Calu3 (cell line): ENCODE results near the gene COL20A1. TPM values are rescaled to one million over a fixed set of nuclear protein-coding genes. Genes with fewer than 3 reads are reported as not detected.

Source experiments
- BruUV-seq: library from RNA; stranded (reverse); fragments of 400-500 nt; replicated peaks from 2 replicates; lab custom pipeline; 2021; lab: Mats Ljungman, UMichigan
- CTCF ChIA-PET: fragments of 300-600 bp; sonication (Branson Sonifier 250); formaldehyde crosslinking; loops from one replicate; lab custom pipeline; 2022; ENCODE audit warnings: antibody characterized with exemption; lab: Charles Lee
- DNase-seq: peaks from one replicate; pipeline ENCODE4 v3.0.0; 2022
- H3K27ac Mint-ChIP-seq: one replicate; pipeline ENCODE4 v1.8.0; 2022; ENCODE audit warnings: mixed read lengths; ENCODE audit not compliant: unreplicated experiment
- H3K27me3 Mint-ChIP-seq: one replicate; pipeline ENCODE4 v1.8.0; 2022; ENCODE audit warnings: mixed read lengths; ENCODE audit not compliant: unreplicated experiment
- H3K36me3 Mint-ChIP-seq: one replicate; pipeline ENCODE4 v1.8.0; 2022; ENCODE audit warnings: mild to moderate bottlenecking, moderate library complexity, mixed read lengths; ENCODE audit not compliant: insufficient read depth, unreplicated experiment
- H3K4me1 Mint-ChIP-seq: one replicate; pipeline ENCODE4 v1.8.0; 2022; ENCODE audit warnings: mild to moderate bottlenecking, low read depth, mixed read lengths; ENCODE audit not compliant: unreplicated experiment
- H3K4me3 Mint-ChIP-seq: one replicate; pipeline ENCODE4 v1.8.0; 2022; ENCODE audit warnings: mild to moderate bottlenecking, low read depth, moderate library complexity, mixed read lengths; ENCODE audit not compliant: unreplicated experiment
- H3K9me3 Mint-ChIP-seq: one replicate; pipeline ENCODE4 v1.8.0; 2022; ENCODE audit warnings: low read depth, mixed read lengths; ENCODE audit not compliant: unreplicated experiment
- intact Hi-C: fragments of 100-400 bp; cut with micrococcal nuclease; formaldehyde crosslinking; loops from one replicate; pipeline ENCODE4 v1.10.0; 2022; ENCODE audit not compliant: unreplicated experiment
- total RNA-seq: library from RNA; stranded (reverse); gene quantifications from 2 replicates; pipeline ENCODE4 v1.2.3, GENCODE V29; 2022
- TF ChIP-seq, protein P1 (sequence below): fragments of 200-600 bp; IDR thresholded peaks from one replicate; pipeline ENCODE4 v1.8.0; 2022; ENCODE audit warnings: antibody characterized with exemption; ENCODE audit not compliant: unreplicated experiment

The COL20A1 gene
- total RNA-seq, 1 experiment from 2014 or later: not detected

DNA sequence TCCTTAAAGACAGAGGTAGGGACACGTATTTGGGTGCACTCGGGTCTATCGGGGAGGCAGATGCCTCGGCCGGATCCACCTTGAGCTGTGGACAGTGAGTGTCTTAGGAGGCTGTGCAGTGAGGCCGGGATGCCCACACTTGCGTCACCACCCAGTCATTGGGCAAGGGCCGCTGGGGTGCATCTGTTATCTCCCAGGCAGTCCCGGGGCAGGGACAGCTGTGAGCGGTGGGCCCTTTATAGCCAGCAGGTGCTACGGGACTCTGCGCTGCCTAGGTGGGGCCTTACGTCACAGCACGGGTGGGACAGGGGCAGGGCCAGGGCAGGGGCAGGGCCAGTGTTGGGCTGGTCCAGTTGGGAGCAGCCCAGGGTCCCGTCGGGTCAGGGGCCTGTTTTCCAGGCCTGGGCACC lies 689 bp upstream of the COL20A1 start:
- Mint-ChIP-seq H3K4me3 (no peak overlapping the region), H3K9me3 (no peaks in the 10 kb centered on the region), H3K4me1 (no peaks in the 10 kb centered on the region), H3K27ac (peak overlapping the region; percentile 20), H3K36me3 (peaks cover 52% of the 10 kb centered on the region), H3K27me3 (peaks cover 57% of the 10 kb centered on the region)
- CTCF ChIA-PET: interaction anchor here (1.0 to 1.3 kb wide), 2 partner anchors 57 to 85 kb away, joined by 3 read pairs; no protein-coding TSS in a partner anchor
- TF ChIP-seq, protein P1, sequence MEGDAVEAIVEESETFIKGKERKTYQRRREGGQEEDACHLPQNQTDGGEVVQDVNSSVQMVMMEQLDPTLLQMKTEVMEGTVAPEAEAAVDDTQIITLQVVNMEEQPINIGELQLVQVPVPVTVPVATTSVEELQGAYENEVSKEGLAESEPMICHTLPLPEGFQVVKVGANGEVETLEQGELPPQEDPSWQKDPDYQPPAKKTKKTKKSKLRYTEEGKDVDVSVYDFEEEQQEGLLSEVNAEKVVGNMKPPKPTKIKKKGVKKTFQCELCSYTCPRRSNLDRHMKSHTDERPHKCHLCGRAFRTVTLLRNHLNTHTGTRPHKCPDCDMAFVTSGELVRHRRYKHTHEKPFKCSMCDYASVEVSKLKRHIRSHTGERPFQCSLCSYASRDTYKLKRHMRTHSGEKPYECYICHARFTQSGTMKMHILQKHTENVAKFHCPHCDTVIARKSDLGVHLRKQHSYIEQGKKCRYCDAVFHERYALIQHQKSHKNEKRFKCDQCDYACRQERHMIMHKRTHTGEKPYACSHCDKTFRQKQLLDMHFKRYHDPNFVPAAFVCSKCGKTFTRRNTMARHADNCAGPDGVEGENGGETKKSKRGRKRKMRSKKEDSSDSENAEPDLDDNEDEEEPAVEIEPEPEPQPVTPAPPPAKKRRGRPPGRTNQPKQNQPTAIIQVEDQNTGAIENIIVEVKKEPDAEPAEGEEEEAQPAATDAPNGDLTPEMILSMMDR: no peak
- no TSS peak for BruUV-seq
- intact Hi-C loops: no loop called here
- DNase-seq: no peak

GRCh38 chr20:63293456-63293855 lies 470 bp downstream of the COL20A1 start:
- CTCF ChIA-PET: no interaction called here

GRCh38 chr20:63293871-63294535 lies 1.0 kb downstream of the COL20A1 start:
- Mint-ChIP-seq H3K36me3 (peaks cover 35% of the 10 kb centered on the region), H3K9me3 (no peaks in the 10 kb centered on the region), H3K27ac (no peak overlapping the region), H3K27me3 (peaks cover 74% of the 10 kb centered on the region), H3K4me3 (no peak overlapping the region), H3K4me1 (no peaks in the 10 kb centered on the region)
- intact Hi-C loops: no loop called here
- BruUV-seq: no TSS peak
- no peak for DNase-seq
- CTCF ChIA-PET: interaction anchor here (4.5 kb wide), 1 partner anchor 15 kb away, joined by 21 read pairs; no protein-coding TSS in a partner anchor
- TF ChIP-seq, protein P1: no peak

More at GRCh38 chr20:63293456-63293855, 470 bp downstream of the COL20A1 start:
- DNase-seq: no peak
- H3K27me3 Mint-ChIP-seq: peaks cover 68% of the 10 kb centered on the region
- TF ChIP-seq, protein P1: no peak
- no TSS peak for BruUV-seq
- intact Hi-C loops: no loop called here
- no peak overlapping the region for H3K27ac Mint-ChIP-seq
- H3K36me3 Mint-ChIP-seq: peaks cover 41% of the 10 kb centered on the region
- H3K9me3 Mint-ChIP-seq: no peaks in the 10 kb centered on the region
- no peak overlapping the region for H3K4me3 Mint-ChIP-seq
- H3K4me1 Mint-ChIP-seq: no peaks in the 10 kb centered on the region

- Mint-ChIP-seq H3K27me3 (peaks cover 79% of the 10 kb centered on the region), H3K36me3 (peaks cover 30% of the 10 kb centered on the region), H3K27ac (no peak overlapping the region), H3K4me3 (no peak overlapping the region), H3K4me1 (no peaks in the 10 kb centered on the region), H3K9me3 (no peaks in the 10 kb centered on the region)
- no TSS peak for BruUV-seq
- intact Hi-C loops: no loop called here
- TF ChIP-seq, protein P1: no peak
- CTCF ChIA-PET: interaction anchor here (1.3 to 4.5 kb wide), 2 partner anchors 14 to 71 kb away, joined by 5 to 21 read pairs; no protein-coding TSS in a partner anchor
- no peak for DNase-seq
Measured at GRCh38 chr20:63294536-63294900, 1.5 kb downstream of the COL20A1 start.
